HG03139 (cell line): ENCODE results near the gene DISP2.
A peak's percentile ranks its signal among the peaks of the same experiment; 100 is the strongest.

ENCODE experiments used
- ATAC-seq: cut with Tn5 transposase; IDR thresholded peaks from one replicate; pipeline ENCODE4 v1.9.1; 2021; ENCODE audit not compliant: unreplicated experiment

Gene DISP2

DNA sequence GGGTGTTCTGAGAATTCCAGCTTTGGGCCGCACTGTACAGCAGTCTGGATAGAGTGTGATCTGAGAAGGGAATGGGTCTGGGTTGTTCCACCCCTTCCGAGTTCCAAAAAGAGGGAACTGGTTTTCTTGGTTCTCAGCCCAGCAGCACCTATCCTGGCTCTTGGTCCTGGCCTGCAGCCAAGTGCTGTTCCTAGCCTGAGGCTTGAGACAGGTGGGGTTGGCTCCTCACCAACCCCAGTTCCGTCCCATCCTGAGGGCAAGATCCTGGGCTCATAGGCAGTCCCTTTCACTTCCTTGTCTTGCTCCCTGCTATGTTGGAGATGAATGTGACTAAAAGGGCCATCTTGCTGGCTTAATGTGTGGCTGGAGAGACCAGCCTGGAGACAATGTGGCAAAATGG is 62.8 kb downstream of the DISP2 start:
- no peak for ATAC-seq

DNA sequence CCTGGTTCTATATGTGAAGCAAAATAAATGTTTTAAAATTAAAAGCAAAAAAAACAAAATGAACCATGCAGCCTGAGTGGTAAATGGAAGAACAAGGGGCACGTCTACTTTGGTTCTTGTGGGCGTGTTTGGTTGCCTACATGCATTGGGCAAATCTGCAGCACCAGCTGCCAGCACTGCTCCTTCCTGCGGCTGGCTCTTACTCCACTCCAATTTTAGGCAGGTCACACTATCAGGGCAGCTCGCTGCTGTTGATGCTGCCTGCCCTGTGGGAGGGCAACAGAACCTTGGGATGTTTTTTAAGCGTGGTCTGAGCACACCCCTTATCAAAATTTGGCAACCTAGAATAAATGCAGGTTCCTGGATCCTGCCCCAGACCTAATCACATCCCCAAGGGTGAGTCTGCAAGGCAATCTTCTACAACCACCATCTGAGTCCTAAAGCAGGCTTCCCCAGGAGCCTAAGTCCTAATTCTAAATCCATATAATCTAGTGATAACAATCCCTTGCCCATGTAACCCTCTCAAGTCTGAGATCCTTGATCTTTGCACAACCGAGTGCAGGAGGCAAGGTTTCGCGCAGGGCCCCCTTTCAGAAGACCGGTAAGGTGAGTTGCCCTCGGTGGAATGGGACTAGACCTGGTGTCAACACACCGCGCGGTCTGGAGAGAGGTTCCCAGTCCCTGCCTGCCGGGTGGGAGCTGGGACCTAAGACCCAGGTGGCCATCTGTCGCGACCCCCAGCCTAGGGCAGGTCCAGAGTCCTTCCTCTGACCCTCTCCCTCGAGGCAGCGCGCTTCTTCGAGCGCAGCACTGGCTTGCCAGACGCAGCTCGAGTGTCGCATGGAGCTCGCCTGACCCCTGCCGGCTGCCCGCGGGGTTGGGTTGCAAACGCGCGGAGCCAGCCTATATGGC is 63.5 kb downstream of the DISP2 start:
- ATAC-seq: peak; percentile 75

DNA sequence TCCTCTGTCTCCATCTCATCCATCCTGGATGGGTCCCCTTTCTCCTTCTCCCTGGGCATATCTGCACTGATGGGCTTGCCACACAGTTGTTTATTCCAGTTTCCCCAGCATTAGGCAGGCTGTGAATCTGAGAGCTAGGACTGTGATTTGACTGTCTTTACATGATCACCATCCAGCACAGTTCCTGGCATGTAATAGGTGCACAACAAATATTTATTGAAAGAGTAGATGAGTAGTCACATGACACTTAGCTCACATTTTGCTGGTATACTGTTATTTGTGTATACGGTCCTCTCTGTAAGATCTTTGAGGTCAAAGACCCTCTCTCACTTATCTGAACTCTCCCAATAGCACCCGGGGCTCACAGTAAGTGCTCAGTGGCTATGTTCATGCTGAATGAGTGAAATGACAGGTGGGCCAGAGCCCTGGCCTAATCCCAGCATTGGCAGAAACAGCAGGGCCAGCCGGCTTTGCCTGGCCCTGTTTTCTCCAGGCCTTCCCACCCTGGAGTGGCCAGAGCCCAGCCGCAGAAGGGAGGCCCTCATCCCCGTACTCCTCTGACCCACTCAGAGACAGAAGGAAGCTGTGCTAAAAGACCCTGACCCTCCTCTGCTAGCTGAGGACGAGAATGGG is 66.6 kb downstream of the DISP2 start:
- no peak for ATAC-seq

DNA sequence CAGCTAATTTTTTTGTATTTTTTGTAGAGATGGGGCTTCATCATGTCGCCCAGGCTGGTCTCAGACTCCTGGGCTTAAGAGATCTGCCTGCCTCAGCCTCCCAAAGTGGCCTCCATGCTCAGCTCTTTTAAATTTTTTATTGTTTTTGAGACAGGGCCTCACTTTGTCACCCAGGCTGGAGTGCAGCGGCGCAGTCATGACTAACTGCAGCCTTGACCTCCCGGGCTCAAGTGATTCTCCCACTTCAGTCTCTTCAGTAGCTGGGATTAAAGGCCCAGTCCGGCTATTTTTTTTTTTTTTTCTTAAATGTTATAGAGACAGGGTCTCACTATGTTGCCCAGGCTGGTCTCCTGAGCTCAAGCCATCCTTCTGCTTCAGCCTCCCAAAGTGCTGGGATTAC is 67.7 kb downstream of the DISP2 start:
- no peak for ATAC-seq

DNA sequence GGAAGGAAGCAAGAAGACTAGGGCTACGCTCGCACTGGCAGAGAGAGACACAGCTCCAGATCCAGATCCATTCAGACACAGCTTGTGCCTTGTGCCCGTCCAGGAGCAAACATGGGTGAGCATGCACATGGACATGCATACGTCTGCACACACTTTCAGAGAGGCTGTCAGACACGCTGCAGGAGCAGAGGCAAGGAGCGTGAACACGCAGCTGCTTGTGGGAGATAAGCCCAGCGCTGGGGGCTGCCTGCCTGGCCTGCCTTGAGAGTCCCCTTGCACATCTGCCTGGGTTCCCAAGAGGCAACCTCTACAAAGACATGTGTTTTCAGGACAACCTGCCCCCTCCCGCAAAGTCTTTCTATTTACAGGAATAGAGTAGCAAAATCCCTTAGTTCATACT is 69.2 kb downstream of the DISP2 start:
- ATAC-seq: no peak

DNA sequence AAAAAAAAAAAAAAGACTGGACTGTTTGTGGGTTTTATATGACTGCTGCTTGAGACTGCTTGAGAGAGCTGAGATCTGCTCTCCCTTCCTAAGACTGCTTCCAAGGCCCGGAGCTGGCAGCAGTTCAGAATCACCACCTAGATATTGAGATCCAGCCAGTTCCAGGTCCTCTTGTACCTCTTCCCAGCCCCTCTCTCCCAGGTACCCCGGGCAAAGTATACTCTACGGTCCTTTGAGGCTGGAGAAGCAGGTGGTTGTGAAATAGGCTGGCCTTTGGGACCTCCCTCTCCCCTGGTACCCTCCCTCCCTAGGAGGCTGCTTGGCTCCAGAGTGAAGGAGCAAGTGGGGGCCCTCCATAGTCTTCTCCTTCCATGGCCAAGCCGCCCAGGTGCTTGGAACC is 70.2 kb downstream of the DISP2 start:
- no peak for ATAC-seq
